Measurements from ENCODE around the gene FCGR2B.
"Not testable (repeated sequence)": the region's sequence is repeated elsewhere in the genome, so short reads cannot be mapped to it uniquely, and the experiment has no call there.

DNA sequence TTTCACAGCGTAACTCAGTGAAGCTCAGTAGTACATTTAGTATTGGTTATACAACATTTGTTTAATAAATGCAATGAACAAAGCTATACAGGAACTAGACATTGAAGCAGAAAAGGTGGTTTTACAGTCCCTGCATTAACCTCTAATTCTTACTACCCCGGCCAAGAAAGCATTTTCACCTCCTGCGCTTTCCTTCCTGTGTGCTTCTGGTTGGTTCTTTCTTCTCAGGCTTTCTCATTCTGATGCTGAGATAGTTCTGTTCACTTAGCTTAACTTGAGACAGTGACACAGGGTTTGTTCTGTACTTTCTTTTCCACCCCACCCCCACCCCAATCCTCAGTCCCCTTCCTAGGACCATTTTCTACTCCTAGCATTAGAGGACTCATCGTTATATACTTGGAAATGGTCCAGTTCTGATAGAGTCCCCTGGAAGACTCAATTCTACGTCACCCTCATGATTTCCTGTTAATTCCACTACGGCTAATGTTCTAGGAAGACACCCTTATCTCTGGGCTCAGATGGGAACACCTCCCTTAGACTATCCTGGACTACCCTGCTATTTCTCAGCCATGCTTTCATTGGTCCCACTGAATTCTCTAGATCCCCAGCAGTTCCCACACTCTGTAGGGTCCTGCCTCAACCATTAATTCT lies 39.4 kb upstream of the FCGR2B start:
- TF ChIP-seq, protein P1, sequence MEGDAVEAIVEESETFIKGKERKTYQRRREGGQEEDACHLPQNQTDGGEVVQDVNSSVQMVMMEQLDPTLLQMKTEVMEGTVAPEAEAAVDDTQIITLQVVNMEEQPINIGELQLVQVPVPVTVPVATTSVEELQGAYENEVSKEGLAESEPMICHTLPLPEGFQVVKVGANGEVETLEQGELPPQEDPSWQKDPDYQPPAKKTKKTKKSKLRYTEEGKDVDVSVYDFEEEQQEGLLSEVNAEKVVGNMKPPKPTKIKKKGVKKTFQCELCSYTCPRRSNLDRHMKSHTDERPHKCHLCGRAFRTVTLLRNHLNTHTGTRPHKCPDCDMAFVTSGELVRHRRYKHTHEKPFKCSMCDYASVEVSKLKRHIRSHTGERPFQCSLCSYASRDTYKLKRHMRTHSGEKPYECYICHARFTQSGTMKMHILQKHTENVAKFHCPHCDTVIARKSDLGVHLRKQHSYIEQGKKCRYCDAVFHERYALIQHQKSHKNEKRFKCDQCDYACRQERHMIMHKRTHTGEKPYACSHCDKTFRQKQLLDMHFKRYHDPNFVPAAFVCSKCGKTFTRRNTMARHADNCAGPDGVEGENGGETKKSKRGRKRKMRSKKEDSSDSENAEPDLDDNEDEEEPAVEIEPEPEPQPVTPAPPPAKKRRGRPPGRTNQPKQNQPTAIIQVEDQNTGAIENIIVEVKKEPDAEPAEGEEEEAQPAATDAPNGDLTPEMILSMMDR (IDR thresholded peaks at IDR 0.05) = not testable (repeated sequence)
- not testable (repeated sequence) for TF ChIP-seq ZFX (IDR thresholded peaks at IDR 0.05; ENCODE audit: borderline replicate concordance)
